Lower leg skin (tissue), 4 donors: ENCODE data around the gene CSH2. TPM values are rescaled to one million over a fixed set of nuclear protein-coding genes. Genes with fewer than 3 reads are reported as not detected.
A peak's percentile ranks its signal among the peaks of the same experiment; 100 is the strongest.
"Not testable (repeated sequence)": the region's sequence is repeated elsewhere in the genome, so short reads cannot be mapped to it uniquely, and the experiment has no call there.

Experiments
- DNase-seq, 2 donors: peaks; one replicate each; pipeline ENCODE4 v3.0.0-alpha.2; 2019; ENCODE audit warnings: low spot score in 2 of 2
- H3K4me3 ChIP-seq: fragments of 200-600 bp; sonication (generic); 2 replicates; pipeline ENCODE4 v1.5.1; 2017; ENCODE audit warnings: mild to moderate bottlenecking, low read depth; ENCODE audit not compliant: poor library complexity, severe bottlenecking
- CTCF ChIP-seq, 3 donors: fragments of 450-650 bp; IDR thresholded peaks; one replicate each; pipeline ENCODE4 v1.5.1; 2016; ENCODE audit warnings: antibody characterized with exemption in 3 of 3, mild to moderate bottlenecking in 3 of 3, moderate library complexity in 2 of 3
- POLR2A ChIP-seq, 2 donors: fragments of 450-650 bp; IDR thresholded peaks; one replicate each; pipeline ENCODE4 v1.6.1; 2016 to 2017; ENCODE audit warnings: antibody characterized with exemption in 2 of 2, mild to moderate bottlenecking in 1 of 2, moderate library complexity in 1 of 2
- WGBS, 2 donors: methylation state at CpG; one replicate each; pipeline ENCODE4 v1.1.5; 2018; 5-methylcytosine and 5-hydroxymethylcytosine counted together
- intact Hi-C: fragments of 100-400 bp; cut with DNase I; formaldehyde crosslinking; loops from one replicate; pipeline ENCODE4 v1.15.0; 2023; ENCODE audit warnings: low total_unique reads
- total RNA-seq, 4 donors: library from RNA; depleted of rRNA; stranded (reverse); fragments of >200 nt; gene quantifications; one replicate each; pipeline ENCODE4 v1.1.0, GENCODE V29; 2016

CSH2 gene
- total RNA-seq, result not detected

GRCh38 chr17:63873577-63873976 is at the start of gene CSH2:
Gene CSH2, minus strand, starts transcription at chr17:63873677. Its CDS starts 63 bp downstream, at chr17:63873614.
- WGBS, 2 donors, result 80 to 100% methylated on average over 1 to 3 of the region's 7 CpGs
- H3K4me3 ChIP-seq, intact Hi-C loops, DNase-seq: not testable (repeated sequence)

- 73 to 80% methylated on average over 9 of the region's 9 CpGs for WGBS, 2 donors
- H3K4me3 ChIP-seq, DNase-seq, intact Hi-C loops: not testable (repeated sequence)
These were observed 48.9 kb upstream of the CSH2 start for GRCh38 chr17:63922402-63922801.

- intact Hi-C loops, DNase-seq, H3K4me3 ChIP-seq: not testable (repeated sequence)
- 93 to 94% methylated on average over 5 of the region's 5 CpGs for WGBS, 2 donors
These were observed 47.3 kb upstream of the CSH2 start for GRCh38 chr17:63920779-63921178.

GRCh38 chr17:63920050-63920449 is 46.6 kb upstream of the CSH2 start:
- WGBS, 2 donors, result 74 to 77% methylated on average over 6 of the region's 6 CpGs
- intact Hi-C loops, result not testable (repeated sequence)

GRCh38 chr17:63919311-63919723 is 45.8 kb upstream of the CSH2 start:
- 43 to 44% methylated on average over 8 of the region's 8 CpGs for WGBS, 2 donors
- no peak overlapping the region for H3K4me3 ChIP-seq
- intact Hi-C loops, result loop anchor here (10.0 kb wide), 3 partner anchors 105 to 365 kb away; partner anchors contain the start of genes ERN1 and ICAM2
- TF ChIP-seq POLR2A (IDR thresholded peaks at IDR 0.05) (no peak), CTCF (IDR thresholded peaks at IDR 0.05) (peak in 2 of 3 donors; percentile 35 to 95)
- DNase-seq, result peak in 1 of 2 donors; percentile 47

More at GRCh38 chr17:63920050-63920449, 46.6 kb upstream of the CSH2 start:
- not testable (repeated sequence) for H3K4me3 ChIP-seq, DNase-seq

GRCh38 chr17:63918789-63919305 is 45.4 kb upstream of the CSH2 start, which contains the start of gene GH1:
Gene GH1, minus strand, starts transcription at chr17:63918839. Its CDS starts 63 bp downstream, at chr17:63918776.
- WGBS, 2 donors, result 52 to 55% methylated on average over 10 of the region's 10 CpGs
- not testable (repeated sequence) for DNase-seq, H3K4me3 ChIP-seq
- intact Hi-C loops, result loop anchor here (10.0 kb wide), 3 partner anchors 106 to 366 kb away; partner anchors contain the start of genes ERN1 and ICAM2

- H3K4me3 ChIP-seq, result no peak overlapping the region
- TF ChIP-seq CTCF (IDR thresholded peaks at IDR 0.05), result no peak
- no peak for TF ChIP-seq POLR2A (IDR thresholded peaks at IDR 0.05)
- 57 to 64% methylated on average over 10 of the region's 10 CpGs for WGBS, 2 donors
- no peak for DNase-seq
- intact Hi-C loops, result loop anchor here (10.0 kb wide), 3 partner anchors 106 to 366 kb away; partner anchors contain the start of genes ERN1 and ICAM2
These were observed 44.8 kb upstream of the CSH2 start for GRCh38 chr17:63918305-63918704.

GRCh38 chr17:63917646-63918045 is 44.2 kb upstream of the CSH2 start:
- H3K4me3 ChIP-seq, result no peak overlapping the region
- TF ChIP-seq POLR2A (IDR thresholded peaks at IDR 0.05) (no peak), CTCF (IDR thresholded peaks at IDR 0.05) (no peak)
- no peak for DNase-seq
- 80 to 84% methylated on average over 7 to 13 of the region's 13 CpGs for WGBS, 2 donors
- intact Hi-C loops, result loop anchor here (10.0 kb wide), 3 partner anchors 107 to 367 kb away; partner anchors contain the start of genes ERN1 and ICAM2

GRCh38 chr17:63917206-63917605 is 43.7 kb upstream of the CSH2 start:
- DNase-seq, H3K4me3 ChIP-seq: not testable (repeated sequence)
- whole genome bisulfite sequencing, 2 donors, result 88 to 92% methylated on average over 11 of the region's 11 CpGs
- intact Hi-C loops, result loop anchor here (10.0 kb wide), 3 partner anchors 108 to 368 kb away; partner anchors contain the start of genes ERN1 and ICAM2
